Osteoblast (primary cell): ENCODE results near the gene TAC3. TPM values are rescaled to one million over a fixed set of nuclear protein-coding genes. Genes with fewer than 3 reads are reported as not detected.
A peak's percentile ranks its signal among the peaks of the same experiment; 100 is the strongest.
"Not testable (repeated sequence)": the region's sequence is repeated elsewhere in the genome, so short reads cannot be mapped to it uniquely, and the experiment has no call there.

Experiments used
- DNase-seq: peaks from one replicate; pipeline ENCODE4 v3.0.0; 2011; ENCODE audit warnings: low spot score, mixed read lengths; ENCODE audit not compliant: insufficient read length; ENCODE audit errors: missing footprints
- H2AFZ ChIP-seq: 2 replicates; pipeline ENCODE4 v1.6.0; 2011; ENCODE audit warnings: mild to moderate bottlenecking, low read length
- H3K27ac ChIP-seq: 2 replicates; pipeline ENCODE4 v1.5.1; 2011; ENCODE audit warnings: mild to moderate bottlenecking, low read depth, low read length, moderate library complexity
- H3K27me3 ChIP-seq: 2 replicates; pipeline ENCODE4 v1.6.0; 2012; ENCODE audit warnings: mild to moderate bottlenecking, control low read depth, inconsistent platforms, low read length, moderate library complexity; ENCODE audit not compliant: insufficient read depth
- H3K36me3 ChIP-seq: 2 replicates; pipeline ENCODE4 v1.5.1; 2011; ENCODE audit warnings: mild to moderate bottlenecking, low read length, control low read depth, moderate library complexity; ENCODE audit not compliant: insufficient read depth
- H3K4me1 ChIP-seq: 2 replicates; pipeline ENCODE4 v1.5.1; 2011; ENCODE audit warnings: mild to moderate bottlenecking, low read length, control low read depth, moderate library complexity; ENCODE audit not compliant: insufficient read depth
- H3K4me2 ChIP-seq: 2 replicates; pipeline ENCODE4 v1.6.0; 2011; ENCODE audit warnings: mild to moderate bottlenecking, low read length; ENCODE audit not compliant: insufficient read depth
- H3K4me3 ChIP-seq: fragments of 200-600 bp; sonication (generic); 3 replicates; pipeline ENCODE4 v1.5.1; 2012; ENCODE audit warnings: mild to moderate bottlenecking, low read length, inconsistent platforms; ENCODE audit not compliant: insufficient read depth
- H3K79me2 ChIP-seq: 2 replicates; pipeline ENCODE4 v1.6.0; 2012; ENCODE audit warnings: mild to moderate bottlenecking, low read length, control low read depth, inconsistent platforms; ENCODE audit not compliant: insufficient read depth
- H3K9me3 ChIP-seq: 2 replicates; pipeline ENCODE4 v1.5.1; 2011; ENCODE audit warnings: low read depth, low read length, control low read depth
- H4K20me1 ChIP-seq: 2 replicates; pipeline ENCODE4 v1.6.0; 2012; ENCODE audit warnings: mild to moderate bottlenecking, low read length, control low read depth; ENCODE audit not compliant: insufficient read depth
- total RNA-seq: library from RNA; depleted of rRNA; stranded (reverse); fragments of >200 nt; gene quantifications from 2 replicates; pipeline ENCODE4 v1.2.3, GENCODE V29; 2012
- TF ChIP-seq, protein P1 (sequence below): IDR thresholded peaks from 2 replicates; pipeline ENCODE4 v1.5.1; 2011; ENCODE audit warnings: mild to moderate bottlenecking, low read depth, low read length, moderate library complexity; ENCODE audit errors: extremely low read depth

The TAC3 gene
- total RNA-seq, 1 donor, result not detected

DNA sequence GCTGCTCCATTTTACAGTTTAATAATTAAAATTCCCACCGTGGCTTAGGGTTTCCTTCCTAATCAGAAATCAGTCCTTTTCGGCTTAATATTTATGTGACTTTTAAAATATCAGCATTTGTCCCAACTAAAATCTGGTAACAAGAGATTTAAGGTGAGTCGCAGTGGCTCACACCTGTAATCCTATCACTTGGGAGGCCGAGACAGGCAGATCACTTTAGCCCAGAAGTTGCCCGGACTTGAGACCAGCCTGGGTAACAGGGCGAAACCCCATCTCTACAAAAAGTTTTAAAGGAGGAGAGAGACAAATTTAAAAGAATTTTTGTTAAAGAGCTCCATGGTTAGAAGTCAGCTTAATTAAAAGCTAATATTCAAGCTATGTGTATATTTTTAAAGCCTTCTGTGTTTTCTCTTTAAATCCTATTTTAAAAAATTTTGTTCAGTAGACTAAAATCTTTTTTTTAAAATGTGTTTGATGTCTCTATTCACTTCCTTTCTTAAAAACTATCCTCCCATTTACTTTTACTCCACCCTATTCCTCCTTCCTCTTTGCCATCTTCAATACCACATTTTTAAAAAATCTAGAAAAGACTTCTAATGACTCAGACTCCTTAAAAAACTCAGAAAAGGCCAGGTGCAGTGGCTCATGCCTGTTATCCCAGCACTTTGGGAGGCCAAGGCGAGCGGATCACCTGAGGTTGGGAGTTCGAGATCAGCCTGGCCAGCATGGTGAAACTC, 3.8 kb upstream of the TAC3 start:
- no peak for DNase-seq
- H4K20me1 ChIP-seq, result no peaks in the 10 kb centered on the region
- no peaks in the 10 kb centered on the region for H3K79me2 ChIP-seq
- no peak overlapping the region for H2AFZ ChIP-seq
- H3K27ac ChIP-seq, result no peak overlapping the region
- peaks cover 17% of the 10 kb centered on the region for H3K27me3 ChIP-seq
- no peaks in the 10 kb centered on the region for H3K36me3 ChIP-seq
- TF ChIP-seq, protein P1, sequence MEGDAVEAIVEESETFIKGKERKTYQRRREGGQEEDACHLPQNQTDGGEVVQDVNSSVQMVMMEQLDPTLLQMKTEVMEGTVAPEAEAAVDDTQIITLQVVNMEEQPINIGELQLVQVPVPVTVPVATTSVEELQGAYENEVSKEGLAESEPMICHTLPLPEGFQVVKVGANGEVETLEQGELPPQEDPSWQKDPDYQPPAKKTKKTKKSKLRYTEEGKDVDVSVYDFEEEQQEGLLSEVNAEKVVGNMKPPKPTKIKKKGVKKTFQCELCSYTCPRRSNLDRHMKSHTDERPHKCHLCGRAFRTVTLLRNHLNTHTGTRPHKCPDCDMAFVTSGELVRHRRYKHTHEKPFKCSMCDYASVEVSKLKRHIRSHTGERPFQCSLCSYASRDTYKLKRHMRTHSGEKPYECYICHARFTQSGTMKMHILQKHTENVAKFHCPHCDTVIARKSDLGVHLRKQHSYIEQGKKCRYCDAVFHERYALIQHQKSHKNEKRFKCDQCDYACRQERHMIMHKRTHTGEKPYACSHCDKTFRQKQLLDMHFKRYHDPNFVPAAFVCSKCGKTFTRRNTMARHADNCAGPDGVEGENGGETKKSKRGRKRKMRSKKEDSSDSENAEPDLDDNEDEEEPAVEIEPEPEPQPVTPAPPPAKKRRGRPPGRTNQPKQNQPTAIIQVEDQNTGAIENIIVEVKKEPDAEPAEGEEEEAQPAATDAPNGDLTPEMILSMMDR, result no peak
- no peaks in the 10 kb centered on the region for H3K4me1 ChIP-seq
- no peak overlapping the region for H3K4me3 ChIP-seq
- no peak overlapping the region for H3K4me2 ChIP-seq
- no peaks in the 10 kb centered on the region for H3K9me3 ChIP-seq

DNA sequence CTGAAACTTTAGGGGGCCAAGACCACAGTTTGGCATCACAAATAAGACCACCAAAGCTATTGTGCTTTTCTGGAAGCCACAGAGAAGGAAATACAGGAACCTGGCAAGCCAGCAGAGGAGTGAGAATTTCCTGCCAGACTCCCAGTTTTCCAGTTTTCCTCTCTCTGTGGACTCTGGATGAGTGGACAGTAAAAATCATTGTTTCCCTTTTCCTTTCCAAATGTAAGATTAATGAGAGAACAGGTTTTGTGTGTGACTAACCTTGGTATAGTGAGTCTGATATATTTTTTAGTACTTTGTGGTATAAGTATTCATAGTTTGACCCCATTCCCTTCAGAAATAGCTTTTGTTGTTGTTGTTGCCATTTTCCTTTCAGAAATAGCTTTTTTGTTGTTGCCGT, 2.6 kb upstream of the TAC3 start:
- H2AFZ ChIP-seq, result no peak overlapping the region
- TF ChIP-seq, protein P1, result no peak
- H3K4me1 ChIP-seq, result no peaks in the 10 kb centered on the region
- DNase-seq, result no peak
- H3K4me2 ChIP-seq, result no peak overlapping the region
- no peaks in the 10 kb centered on the region for H3K79me2 ChIP-seq
- H3K9me3 ChIP-seq, result no peaks in the 10 kb centered on the region
- no peak overlapping the region for H3K27ac ChIP-seq
- no peak overlapping the region for H3K4me3 ChIP-seq
- H3K36me3 ChIP-seq, result no peaks in the 10 kb centered on the region
- no peaks in the 10 kb centered on the region for H4K20me1 ChIP-seq
- H3K27me3 ChIP-seq, result peaks cover 24% of the 10 kb centered on the region

GRCh38 chr12:57018353-57018752, 2.0 kb upstream of the TAC3 start:
- H3K27ac ChIP-seq, DNase-seq, H3K4me2 ChIP-seq, H3K79me2 ChIP-seq, H3K4me3 ChIP-seq, H3K4me1 ChIP-seq, H3K9me3 ChIP-seq, H4K20me1 ChIP-seq, H3K36me3 ChIP-seq, H2AFZ ChIP-seq: not testable (repeated sequence)
- H3K27me3 ChIP-seq, result peaks cover 30% of the 10 kb centered on the region

DNA sequence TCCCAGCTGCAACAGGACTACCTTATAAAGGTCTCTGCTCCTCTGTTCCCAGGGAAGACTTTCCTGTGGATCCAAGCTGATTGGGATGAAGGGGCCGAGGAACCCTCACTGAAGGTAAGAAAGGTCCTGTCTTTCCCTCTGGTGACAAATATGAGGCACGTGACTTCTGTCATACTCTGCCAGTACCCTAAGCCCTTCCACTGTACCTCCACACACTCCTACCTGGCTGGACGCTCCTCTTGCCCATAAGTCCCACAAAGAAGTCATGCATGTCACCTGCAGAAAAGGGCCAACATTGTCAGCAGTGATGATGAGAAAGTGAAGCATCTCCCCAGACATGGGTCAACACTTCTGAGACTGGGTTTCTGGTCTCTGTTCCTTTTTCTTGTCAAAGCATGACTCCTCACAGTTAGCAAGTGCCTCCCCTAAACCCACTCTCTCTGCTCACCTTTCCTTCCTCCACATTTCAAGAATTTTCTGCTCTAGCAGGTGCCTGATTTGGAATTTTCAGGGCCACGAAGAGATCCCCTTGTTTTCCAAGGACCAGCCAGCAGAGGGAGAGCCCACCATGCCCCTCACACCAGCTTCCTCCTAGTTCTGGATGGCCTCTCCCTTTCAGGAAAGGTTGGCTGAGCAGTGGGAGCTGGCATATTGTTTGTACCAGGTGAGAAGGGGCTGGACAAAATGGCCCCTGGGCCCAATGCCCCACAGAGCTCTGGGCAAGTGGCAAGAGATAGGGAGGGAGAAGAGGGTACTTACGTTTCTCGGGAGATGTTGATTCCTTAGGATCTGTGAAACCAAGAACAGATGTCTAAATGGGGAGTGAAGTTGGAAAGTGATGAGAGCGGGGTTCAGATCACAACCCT, 3.5 kb downstream of the TAC3 start:
- DNase-seq, result no peak
- Histone ChIP-seq H3K36me3 (no peaks in the 10 kb centered on the region), H2AFZ (no peak overlapping the region), H3K27ac (no peak overlapping the region), H3K9me3 (no peaks in the 10 kb centered on the region), H3K4me2 (no peak overlapping the region), H4K20me1 (no peaks in the 10 kb centered on the region), H3K79me2 (no peaks in the 10 kb centered on the region), H3K27me3 (peaks cover 31% of the 10 kb centered on the region), H3K4me3 (no peak overlapping the region), H3K4me1 (peaks cover 15% of the 10 kb centered on the region)
- TF ChIP-seq, protein P1, result peak; percentile 6
